GM21528 (cell line): ENCODE measurements around the gene MMEL1.
"Not testable (repeated sequence)": the region's sequence is repeated elsewhere in the genome, so short reads cannot be mapped to it uniquely, and the experiment has no call there.

Experiments
- ATAC-seq: cut with Tn5 transposase; IDR thresholded peaks from one replicate; pipeline ENCODE4 v1.9.1; 2021; ENCODE audit warnings: mild to moderate bottlenecking, moderate library complexity; ENCODE audit not compliant: unreplicated experiment, low FRiP score

MMEL1 gene, protein sequence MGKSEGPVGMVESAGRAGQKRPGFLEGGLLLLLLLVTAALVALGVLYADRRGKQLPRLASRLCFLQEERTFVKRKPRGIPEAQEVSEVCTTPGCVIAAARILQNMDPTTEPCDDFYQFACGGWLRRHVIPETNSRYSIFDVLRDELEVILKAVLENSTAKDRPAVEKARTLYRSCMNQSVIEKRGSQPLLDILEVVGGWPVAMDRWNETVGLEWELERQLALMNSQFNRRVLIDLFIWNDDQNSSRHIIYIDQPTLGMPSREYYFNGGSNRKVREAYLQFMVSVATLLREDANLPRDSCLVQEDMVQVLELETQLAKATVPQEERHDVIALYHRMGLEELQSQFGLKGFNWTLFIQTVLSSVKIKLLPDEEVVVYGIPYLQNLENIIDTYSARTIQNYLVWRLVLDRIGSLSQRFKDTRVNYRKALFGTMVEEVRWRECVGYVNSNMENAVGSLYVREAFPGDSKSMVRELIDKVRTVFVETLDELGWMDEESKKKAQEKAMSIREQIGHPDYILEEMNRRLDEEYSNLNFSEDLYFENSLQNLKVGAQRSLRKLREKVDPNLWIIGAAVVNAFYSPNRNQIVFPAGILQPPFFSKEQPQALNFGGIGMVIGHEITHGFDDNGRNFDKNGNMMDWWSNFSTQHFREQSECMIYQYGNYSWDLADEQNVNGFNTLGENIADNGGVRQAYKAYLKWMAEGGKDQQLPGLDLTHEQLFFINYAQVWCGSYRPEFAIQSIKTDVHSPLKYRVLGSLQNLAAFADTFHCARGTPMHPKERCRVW

DNA sequence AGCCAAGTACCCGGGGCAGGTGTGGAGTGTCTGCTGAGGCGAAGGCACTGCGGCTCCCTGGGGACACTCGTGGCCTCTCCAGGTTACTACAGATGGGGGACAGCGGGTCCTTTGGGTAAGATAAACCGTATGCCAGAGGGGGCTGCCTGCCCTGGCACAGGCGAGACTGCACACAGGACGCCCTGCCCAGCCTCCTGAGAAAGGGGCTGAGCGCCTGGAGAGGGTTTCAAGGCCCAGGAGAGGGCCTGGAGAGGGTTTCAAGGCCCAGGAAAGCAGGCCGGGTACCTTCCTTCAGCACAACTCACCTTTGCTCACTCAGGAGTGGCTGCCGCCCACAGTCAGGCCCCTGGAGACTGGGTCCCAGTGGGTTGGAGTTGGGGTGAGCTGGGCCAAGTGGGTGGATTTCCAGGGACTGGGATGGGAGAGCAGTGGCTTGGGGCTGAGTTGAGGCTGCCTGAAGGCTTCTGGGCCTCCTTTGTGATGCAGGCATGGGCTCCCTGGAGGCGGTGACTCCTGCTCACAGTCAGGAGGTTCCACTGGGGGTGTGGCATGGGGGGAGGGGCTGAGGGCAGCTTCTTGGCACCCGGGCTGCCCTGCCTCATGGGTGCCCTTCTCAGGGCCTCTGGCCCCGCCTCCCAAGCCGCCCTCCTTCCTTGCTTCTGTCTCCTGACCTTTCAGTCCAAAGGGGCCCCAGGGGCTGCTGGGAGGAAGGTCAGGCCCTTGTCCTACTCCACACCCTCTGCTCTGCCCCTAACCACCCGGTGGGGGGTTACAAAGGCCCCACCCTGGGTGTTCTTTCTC is at the start of gene MMEL1:
Gene MMEL1 (minus strand): TSS at position 456 of the 801 bp plus-strand sequence. CDS start 3,532 bp downstream, outside the sequence.
- no peak for ATAC-seq

DNA sequence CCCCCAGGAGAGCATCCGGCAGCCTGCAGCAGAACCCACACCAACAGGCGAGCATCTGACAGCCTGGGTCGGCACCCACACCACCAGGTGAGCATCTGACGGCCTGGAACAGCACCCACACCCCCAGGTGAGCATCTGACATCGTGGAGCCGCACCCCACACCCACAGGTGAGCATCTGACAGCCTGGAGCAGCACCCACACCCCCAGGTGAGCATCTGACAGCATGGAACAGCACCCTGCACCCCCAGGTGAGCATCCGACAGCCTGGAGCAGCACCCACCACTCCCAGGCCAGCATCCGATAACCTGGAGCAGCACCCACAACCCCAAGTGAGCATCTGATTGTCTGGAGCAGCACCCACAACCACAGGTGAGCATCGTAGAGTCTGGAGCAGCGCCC is 43.9 kb upstream of the MMEL1 start:
- not testable (repeated sequence) for ATAC-seq

DNA sequence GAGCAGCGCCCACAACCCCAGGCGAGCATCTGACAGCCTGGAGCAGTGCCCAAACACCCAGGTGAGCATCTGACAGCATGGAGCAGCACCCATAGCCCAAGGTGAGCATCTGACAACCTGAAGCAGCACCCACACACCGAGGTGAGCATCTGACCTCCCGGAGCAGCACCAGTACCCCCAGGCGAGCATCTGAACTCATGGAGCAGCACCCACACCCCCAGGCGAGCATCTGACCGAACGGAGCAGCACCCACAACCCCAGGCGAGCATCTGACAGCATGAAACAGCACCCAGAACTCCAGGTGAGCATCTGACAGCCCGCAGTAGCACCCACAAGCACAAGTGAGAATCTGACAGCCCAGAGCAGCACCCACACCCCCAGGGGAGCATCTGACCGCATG is 38.8 kb upstream of the MMEL1 start:
- not testable (repeated sequence) for ATAC-seq

DNA sequence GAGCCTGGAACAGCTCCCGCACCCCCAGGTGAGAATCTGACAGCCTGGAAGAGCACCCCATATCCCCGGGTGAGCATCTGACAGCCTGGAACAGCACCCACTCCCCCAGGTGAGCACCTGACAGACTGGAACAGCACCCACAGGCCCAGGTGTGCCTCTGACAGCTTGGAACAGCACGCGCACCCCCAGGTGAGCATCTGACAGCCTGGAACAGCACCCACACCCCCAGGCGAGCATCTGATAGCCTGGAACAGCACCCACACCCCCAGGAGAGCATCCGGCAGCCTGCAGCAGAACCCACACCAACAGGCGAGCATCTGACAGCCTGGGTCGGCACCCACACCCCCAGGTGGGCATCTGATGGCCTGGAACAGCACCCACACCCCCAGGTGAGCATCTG is 27.0 kb upstream of the MMEL1 start:
- ATAC-seq = not testable (repeated sequence)

DNA sequence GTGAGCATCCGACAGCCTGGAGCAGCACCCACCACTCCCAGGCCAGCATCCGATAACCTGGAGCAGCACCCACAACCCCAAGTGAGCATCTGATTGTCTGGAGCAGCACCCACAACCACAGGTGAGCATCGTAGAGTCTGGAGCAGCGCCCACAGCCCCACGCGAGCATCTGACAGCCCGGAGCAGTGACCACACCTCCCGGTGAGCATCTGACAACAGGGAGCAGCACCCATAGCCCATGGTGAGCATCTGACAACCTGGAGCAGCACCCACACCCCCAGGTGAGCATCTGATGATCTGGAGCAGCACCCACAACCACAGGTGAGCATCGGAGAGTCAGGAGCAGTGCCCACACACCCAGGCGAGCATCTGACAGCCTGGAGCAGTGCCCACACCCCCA is 25.1 kb upstream of the MMEL1 start:
- ATAC-seq = not testable (repeated sequence)

DNA sequence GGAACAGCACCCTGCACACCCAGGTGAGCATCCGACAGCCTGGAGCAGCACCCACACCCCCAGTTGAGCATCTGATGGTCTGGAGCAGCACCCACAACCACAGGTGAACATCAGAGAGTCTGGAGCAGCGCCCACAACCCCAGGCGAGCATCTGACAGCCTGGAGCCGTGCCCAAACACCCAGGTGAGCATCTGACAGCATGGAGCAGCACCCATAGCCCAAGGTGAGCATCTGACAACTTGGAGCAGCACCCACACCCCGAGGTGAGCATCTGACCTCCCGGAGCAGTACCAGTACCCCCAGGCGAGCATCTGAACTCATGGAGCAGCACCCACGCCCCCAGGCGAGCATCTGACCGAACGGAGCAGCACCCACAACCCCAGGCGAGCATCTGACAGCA is 24.3 kb upstream of the MMEL1 start:
- ATAC-seq = not testable (repeated sequence)

DNA sequence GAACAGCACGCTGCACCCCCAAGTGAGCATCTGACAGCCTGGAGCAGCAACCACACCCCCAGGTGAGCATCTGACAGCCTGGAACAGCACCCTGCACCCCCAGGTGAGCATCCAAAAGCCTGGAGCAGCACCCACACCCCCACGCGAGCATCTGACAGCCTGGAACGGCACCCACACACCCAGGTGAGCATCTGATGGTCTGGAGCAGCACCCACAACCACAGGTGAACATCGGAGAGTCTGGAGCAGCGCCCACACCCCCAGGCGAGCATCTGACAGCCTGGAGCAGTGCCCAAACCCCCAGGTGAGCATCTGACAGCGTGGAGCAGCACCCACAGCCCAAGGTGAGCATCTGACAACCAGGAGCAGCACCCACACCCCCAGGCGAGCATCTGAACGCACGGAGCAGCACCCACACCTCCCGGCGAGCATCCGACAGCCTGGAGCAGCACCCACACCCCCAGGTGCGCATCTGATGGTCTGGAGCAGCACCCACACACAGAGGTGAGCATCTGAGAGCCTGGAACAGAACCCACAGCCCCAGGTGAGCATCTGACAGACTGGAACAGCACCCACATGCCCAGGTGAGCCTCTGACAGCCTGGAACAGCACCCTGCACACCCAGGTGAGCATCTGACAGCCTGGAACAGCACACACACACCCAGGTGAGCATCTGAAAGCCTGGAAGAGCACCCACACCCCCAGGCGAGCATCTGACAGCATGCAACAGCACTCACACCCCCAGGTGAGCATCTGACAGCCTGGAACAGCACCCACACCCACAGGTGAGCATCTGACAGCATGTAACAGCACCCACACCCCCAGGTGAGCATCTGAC is 23.0 kb upstream of the MMEL1 start:
- ATAC-seq = not testable (repeated sequence)

DNA sequence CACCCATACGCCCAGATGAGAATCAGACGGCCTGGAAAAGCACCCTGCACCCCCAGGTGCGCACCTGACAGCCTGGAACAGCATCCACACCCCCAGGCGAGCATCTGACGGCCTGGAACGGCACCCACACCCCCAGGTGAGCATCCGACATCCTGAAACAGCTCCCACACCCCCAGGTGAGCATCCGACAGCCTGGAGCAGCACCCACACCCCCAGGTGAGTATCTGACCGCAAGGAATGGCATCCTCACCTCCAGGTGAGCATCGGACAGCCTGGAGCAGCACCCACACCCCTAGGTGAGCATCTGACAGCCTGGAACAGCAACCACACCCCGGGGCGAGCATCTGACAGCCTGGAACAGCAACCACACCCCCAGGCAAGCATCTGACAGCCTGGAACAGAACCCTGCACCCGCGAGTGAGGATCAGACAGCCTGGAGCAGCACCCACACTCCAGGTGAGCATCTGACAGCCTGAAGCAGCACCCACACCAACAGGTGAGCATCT is 21.7 kb upstream of the MMEL1 start:
- ATAC-seq = not testable (repeated sequence)

DNA sequence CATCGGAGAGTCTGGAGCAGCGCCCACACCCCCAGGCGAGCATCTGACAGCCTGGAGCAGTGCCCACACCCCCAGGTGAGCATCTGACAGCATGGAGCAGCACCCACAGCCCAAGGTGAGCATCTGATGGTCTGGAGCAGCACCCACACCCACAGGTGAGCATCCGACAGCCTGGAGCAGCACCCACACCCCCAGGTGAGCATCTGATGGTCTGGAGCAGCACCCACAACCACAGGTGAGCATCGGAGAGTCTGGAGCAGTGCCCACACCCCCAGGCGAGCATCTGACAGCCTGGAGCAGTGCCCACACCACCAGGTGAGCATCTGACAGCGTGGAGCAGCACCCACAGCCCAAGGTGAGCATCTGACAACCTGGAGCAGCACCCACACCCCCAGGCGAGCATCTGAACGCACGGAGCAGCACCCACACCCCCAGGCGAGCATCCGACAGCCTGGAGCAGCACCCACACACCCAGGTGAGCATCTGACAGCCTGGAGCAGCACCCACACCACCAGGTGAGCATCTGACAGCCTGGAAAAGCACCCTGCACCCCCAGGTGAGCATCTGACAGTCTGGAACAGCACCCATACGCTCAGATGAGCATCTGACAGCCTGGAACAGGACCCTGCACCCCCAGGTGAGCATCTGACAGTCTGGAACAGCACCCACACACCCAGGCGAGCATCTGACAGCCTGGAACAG is 21.1 kb upstream of the MMEL1 start:
- ATAC-seq = not testable (repeated sequence)

DNA sequence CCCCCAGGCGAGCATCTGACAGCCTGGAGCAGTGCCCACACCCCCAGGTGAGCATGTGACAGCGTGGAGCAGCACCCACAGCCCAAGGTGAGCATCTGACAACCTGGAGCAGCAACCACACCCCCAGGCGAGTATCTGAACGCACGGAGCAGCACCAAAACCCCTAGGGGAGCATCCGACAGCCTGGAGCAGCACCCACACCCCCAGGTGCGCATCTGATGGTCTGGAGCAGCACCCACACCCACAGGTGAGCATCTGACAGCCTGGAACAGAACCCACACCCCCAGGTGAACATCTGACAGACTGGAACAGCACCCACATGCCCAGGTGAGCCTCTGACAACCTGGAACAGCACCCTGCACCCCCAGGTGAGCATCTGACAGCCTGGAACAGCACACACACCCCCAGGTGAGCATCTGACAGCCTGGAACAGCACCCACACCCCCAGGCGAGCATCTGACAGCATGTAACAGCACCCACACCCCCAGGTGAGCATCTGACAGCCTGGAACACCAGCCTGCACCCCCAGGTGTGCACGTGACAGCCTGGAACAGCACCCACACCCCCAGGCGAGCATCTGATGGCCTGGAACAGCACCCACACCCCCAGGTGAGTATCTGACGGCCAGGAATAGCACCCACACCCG is 20.2 kb upstream of the MMEL1 start:
- not testable (repeated sequence) for ATAC-seq

DNA sequence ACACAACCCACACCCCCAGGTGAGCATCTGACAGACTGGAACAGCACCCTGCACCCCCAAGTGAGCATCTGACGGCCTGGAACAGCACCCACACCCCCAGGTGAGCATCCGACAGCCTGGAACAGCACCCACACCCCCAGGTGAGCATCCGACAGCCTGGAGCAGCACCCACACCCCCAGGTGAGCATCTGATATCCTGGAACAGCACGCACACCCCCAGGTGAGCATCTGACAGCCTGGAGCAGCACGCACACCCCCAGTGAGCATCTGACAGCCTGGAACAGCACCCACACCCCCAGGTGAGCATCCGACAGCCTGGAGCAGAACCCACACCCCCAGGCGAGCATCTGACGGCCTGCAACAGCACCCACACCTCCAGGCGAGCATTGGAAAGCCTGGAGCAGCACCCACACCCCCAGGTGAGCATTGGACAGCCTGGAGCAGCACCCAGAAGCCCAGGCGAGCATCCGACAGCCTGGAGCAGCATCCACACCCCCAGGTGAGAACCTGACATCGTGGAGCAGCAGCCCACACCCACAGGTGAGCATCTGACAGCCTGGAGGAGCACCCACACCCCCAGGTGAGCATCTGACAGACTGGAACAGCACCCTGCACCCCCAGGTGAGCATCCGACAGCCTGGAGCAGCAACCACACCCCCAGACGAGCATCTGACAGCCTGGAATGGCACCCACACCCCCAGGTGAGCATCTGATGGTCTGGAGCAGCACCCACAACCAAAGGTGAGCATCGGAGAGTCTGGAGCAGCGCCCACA is 19.5 kb upstream of the MMEL1 start:
- ATAC-seq = not testable (repeated sequence)

DNA sequence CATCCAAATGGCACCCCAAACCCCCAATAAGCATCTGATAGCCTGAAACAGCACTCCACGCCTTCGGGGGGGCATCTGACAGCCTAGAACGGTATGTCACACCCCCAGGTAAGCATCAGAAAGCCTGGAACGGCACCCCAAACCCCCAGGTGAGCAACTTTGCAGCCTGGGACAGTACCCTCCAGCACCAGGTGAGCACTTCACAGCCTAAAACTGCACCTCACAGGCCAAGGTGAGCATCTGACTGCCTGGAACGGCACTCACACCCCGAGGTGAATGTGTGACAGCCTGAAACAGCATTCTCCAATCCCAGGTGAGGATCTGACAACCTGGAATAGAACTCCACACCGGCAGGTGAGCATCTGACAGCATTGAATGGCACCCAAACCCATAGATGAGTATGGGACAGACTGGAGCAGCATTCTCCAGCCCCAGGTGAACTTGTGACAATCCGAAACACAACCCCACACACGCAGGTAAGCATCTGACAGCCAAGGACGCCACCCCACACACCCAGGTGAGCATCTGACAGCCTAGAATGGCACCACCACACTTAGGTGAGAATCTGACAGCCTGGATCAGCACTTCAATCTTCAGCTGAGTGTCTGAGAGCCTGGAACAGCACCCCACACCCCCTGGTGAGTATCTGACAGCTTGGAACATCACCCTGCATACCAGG is 18.3 kb upstream of the MMEL1 start:
- ATAC-seq = no peak

DNA sequence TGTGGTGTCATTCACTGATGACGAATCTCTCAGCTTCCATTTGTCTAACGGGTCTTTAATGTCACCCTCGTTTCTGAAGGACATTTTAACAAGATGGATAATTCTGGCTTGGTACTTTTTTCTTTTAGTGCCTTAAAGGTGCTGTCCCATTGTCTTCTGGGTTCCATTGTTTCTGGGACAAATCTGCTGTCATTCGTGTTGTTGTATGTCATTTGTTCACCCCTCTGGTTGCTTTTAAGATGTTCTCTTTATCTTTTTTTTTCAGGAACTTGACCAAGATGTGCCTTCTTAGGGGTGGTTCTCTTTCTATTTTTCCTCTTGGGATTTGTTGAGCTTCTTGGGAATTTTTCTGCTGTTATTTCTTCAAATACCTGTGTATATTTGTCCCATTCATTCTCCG is 14.0 kb upstream of the MMEL1 start:
- no peak for ATAC-seq

DNA sequence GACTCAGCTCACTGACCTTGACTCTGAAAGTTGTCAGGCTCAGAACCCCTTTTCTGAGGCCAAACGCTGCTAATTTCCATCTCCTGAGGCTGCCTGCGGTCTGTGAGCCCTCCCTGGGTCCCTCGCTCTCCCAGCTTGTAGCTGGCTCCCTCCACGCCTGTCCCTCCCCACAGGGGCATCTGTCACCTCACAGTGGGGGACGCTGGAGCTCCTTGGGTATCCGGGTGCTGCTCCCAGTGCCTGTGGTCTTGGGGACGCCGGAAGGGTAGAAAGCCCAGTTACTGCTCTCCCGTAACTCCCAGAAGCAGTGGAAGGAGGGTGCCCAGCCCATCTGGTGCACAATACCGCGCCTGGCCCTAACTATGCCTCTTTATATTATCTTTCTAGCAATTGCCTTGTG is 13.0 kb upstream of the MMEL1 start:
- ATAC-seq = no peak

DNA sequence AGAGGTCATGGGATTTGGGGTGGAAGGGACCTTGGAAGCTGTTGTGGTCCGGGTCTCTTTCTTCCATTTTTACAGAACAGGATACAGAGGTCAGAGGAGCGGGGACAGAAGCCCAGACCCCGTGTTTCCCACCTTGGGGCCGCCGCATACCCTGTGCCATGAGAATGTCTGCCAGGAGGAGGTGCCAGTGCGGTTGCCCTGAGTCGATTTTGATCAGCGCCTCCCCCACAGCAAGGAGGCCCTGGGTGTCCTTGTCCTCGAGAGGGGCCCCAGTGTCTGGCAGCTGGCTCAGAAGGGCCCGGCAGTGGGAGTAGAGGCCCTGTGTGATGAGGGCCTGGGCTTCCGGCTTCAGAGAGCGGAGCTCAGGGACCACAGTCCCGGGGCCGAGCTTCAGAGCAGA is 12.3 kb upstream of the MMEL1 start:
- ATAC-seq = no peak

DNA sequence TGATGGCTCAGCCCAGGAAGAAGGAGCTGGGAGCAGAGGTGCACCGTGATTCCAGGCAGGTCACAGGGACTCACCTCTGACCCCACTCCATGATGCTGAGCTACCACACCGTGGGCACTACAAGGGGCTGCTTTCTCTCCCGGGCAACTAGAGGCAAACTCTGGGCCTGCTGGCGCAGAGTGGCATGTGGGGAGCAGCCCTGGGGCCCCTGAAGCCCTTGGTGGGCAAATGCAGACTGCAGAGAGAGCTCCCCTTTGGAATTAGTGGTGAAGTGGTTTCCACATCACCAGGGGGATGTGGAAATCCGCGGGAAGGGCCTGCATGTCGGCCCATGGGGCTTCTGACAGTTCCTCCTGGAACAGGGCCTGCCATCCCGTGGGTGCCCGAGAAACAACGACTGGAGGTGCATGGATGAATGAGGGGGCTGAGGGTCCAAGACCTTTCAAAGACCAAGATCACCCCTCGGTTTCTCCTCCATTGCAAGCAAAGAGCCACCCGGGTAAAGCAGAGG is 11.8 kb upstream of the MMEL1 start:
- ATAC-seq = no peak

DNA sequence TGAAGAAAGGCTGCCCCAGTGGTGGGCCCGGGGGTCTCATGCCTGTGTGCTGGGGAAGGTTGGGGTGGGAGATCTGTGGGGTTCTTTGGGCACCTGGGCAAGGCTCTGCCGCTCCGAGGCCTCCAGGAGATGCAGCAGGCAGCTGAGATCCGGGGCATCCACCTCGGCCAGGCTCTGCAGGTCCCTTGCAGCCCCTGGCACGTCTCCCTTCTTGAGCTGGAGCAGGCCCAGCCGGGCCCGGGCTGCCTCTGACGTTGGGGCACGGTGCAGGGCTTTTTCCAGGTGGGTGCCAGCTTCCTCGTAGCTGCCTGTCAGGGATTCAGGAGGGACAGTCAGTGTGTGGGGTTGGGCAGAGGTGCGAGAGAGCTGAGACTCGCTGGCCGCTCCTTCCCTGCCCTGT is 11.4 kb upstream of the MMEL1 start:
- ATAC-seq = no peak
